ENCODE measurements around the gene PNMA8A. TPM values are rescaled to one million over a fixed set of nuclear protein-coding genes. Genes with fewer than 3 reads are reported as not detected.
A peak's percentile ranks its signal among the peaks of the same experiment; 100 is the strongest.
"Not testable (repeated sequence)": the region's sequence is repeated elsewhere in the genome, so short reads cannot be mapped to it uniquely, and the experiment has no call there.

PNMA8A gene
- total and polyA plus RNA-seq, 12 donors: 7.6 to 64.6 (median 44.2) TPM

- Histone ChIP-seq H3K9me3 (replicated peaks in 1 of 3) (no peaks in the 10 kb centered on the region), H3K27ac (peak overlapping the region in 1 of 5 donors; percentile 32), H3K4me1 (replicated peaks in 1 of 2) (peaks cover 18 to 22% of the 10 kb centered on the region in 2 donors), H3K4me3 (no peak overlapping the region), H3K36me3 (replicated peaks in 1 of 2) (no peaks in the 10 kb centered on the region), H3K27me3 (no peaks in the 10 kb centered on the region)
- no peak for DNase-seq
- 79 to 84% (median 82%) methylated on average over 4 of the region's 4 CpGs for WGBS, 4 donors
- intact Hi-C loops (cut with DNase I): no loop called here
- TF ChIP-seq CTCF (IDR thresholded peaks at IDR 0.05): no peak
- no peak for TF ChIP-seq POLR2A (IDR thresholded peaks at IDR 0.05)
Observed at GRCh38 chr19:46499692-46500091, 28.3 kb upstream of the PNMA8A start.

GRCh38 chr19:46497773-46498172, 26.4 kb upstream of the PNMA8A start:
- Histone ChIP-seq H3K4me1 (replicated peaks in 1 of 2) (peaks cover 21 to 36% of the 10 kb centered on the region in 2 donors), H3K27ac (peak overlapping the region in 3 of 5 donors; percentile 52 to 65 (median 60)), H3K27me3 (no peaks in the 10 kb centered on the region), H3K4me3 (no peak overlapping the region), H3K9me3 (replicated peaks in 1 of 3) (no peaks in the 10 kb centered on the region), H3K36me3 (replicated peaks in 1 of 2) (no peaks in the 10 kb centered on the region)
- TF ChIP-seq POLR2A (IDR thresholded peaks at IDR 0.05): no peak
- TF ChIP-seq CTCF (IDR thresholded peaks at IDR 0.05): no peak
- no peak for DNase-seq
- WGBS, 4 donors: 61 to 80% (median 72%) methylated on average over 8 of the region's 8 CpGs
- intact Hi-C loops (cut with DNase I): no loop called here

GRCh38 chr19:46496886-46497285, 25.5 kb upstream of the PNMA8A start:
- H3K27me3 ChIP-seq; DNase-seq; H3K4me3 ChIP-seq; intact Hi-C loops (cut with DNase I); H3K9me3 ChIP-seq (replicated peaks in 1 of 3); H3K36me3 ChIP-seq (replicated peaks in 1 of 2): not testable (repeated sequence)
- Histone ChIP-seq H3K27ac (peak overlapping the region in 3 of 5 donors; percentile 20 to 86 (median 74)), H3K4me1 (replicated peaks in 1 of 2) (peaks cover 28 to 44% of the 10 kb centered on the region in 2 donors)
- WGBS, 4 donors: 82 to 92% (median 87%) methylated on average over 2 to 4 of the region's 4 CpGs

- TF ChIP-seq CTCF (IDR thresholded peaks at IDR 0.05) (no peak), POLR2A (IDR thresholded peaks at IDR 0.05) (no peak)
- H3K36me3 ChIP-seq (replicated peaks in 1 of 2): no peaks in the 10 kb centered on the region
- H3K27ac ChIP-seq: peak overlapping the region; percentile 19 to 86 (median 74)
- H3K4me1 ChIP-seq (replicated peaks in 1 of 2): peaks cover 30 to 45% of the 10 kb centered on the region in 2 donors
- H3K9me3 ChIP-seq (replicated peaks in 1 of 3): no peaks in the 10 kb centered on the region
- no peaks in the 10 kb centered on the region for H3K27me3 ChIP-seq
- DNase-seq: no peak
- WGBS, 4 donors: 60 to 78% (median 70%) methylated on average over 3 to 6 of the region's 6 CpGs
- intact Hi-C loops (cut with DNase I): no loop called here
- no peak overlapping the region for H3K4me3 ChIP-seq
Observed at GRCh38 chr19:46496304-46496703, 24.9 kb upstream of the PNMA8A start.

GRCh38 chr19:46495786-46496099, 24.4 kb upstream of the PNMA8A start, which contains the start of gene PNMA8B:
TSS of gene PNMA8B (minus strand) at chr19:46495867. CDS start at chr19:46495465, 402 bp downstream.
- H3K4me3 ChIP-seq: peak within 1 kb of the TSS in 2 of 4 donors; percentile 45 to 60

More at GRCh38 chr19:46495786-46496099, 24.4 kb upstream of the PNMA8A start, which contains the start of gene PNMA8B:
- peak; percentile 94 to 95 (median 94) for DNase-seq
- peaks cover 30 to 45% of the 10 kb centered on the region in 2 donors for H3K4me1 ChIP-seq (replicated peaks in 1 of 2)
- H3K36me3 ChIP-seq (replicated peaks in 1 of 2): no peaks in the 10 kb centered on the region
- peak; percentile 51 to 88 for TF ChIP-seq POLR2A (IDR thresholded peaks at IDR 0.05)
- TF ChIP-seq CTCF (IDR thresholded peaks at IDR 0.05): no peak
- H3K27ac ChIP-seq: peak within 1 kb of the TSS; percentile 19 to 86 (median 74)
- 8 to 17% (median 10%) methylated on average over 1 to 29 of the region's 29 CpGs for WGBS, 4 donors
- intact Hi-C loops (cut with DNase I): no loop called here
- no peaks in the 10 kb centered on the region for H3K27me3 ChIP-seq
- no peaks in the 10 kb centered on the region for H3K9me3 ChIP-seq (replicated peaks in 1 of 3)

Measured in adrenal gland (tissue), 12 donors.